GM23338 (cell line): ENCODE results near the gene KRT7.
"Not testable (repeated sequence)": the region's sequence is repeated elsewhere in the genome, so short reads cannot be mapped to it uniquely, and the experiment has no call there.

Experiments
- EZH2phosphoT487 ChIP-seq: fragments of 200-600 bp; sonication (generic); IDR thresholded peaks from one replicate; pipeline ENCODE4 v1.8.1; 2018; ENCODE audit warnings: antibody characterized with exemption; ENCODE audit not compliant: unreplicated experiment
- JUNB ChIP-seq: IDR thresholded peaks from one replicate; pipeline ENCODE4 v1.6.1; 2016; ENCODE audit warnings: antibody characterized with exemption; ENCODE audit not compliant: unreplicated experiment
- POLR2AphosphoS5 ChIP-seq: IDR thresholded peaks from 2 replicates; pipeline ENCODE4 v1.6.1; 2016; ENCODE audit warnings: antibody characterized with exemption, low read depth
- TF ChIP-seq, protein P1 (sequence below), 2 experiments: fragments of 200-600 bp in 1 of 2; sonication (generic) in 1 of 2; conservative IDR thresholded peaks; 2 replicates each; pipeline versions ENCODE4 v1.5.1 to v1.6.1; 2016 to 2017; ENCODE audit warnings: antibody characterized with exemption in 2 of 2, low read depth in 2 of 2, mild to moderate bottlenecking in 2 of 2, moderate library complexity in 1 of 2
- TF ChIP-seq, protein P2 (sequence below): IDR thresholded peaks from one replicate; pipeline ENCODE4 v1.6.1; 2018; ENCODE audit warnings: antibody characterized with exemption; ENCODE audit not compliant: unreplicated experiment

DNA sequence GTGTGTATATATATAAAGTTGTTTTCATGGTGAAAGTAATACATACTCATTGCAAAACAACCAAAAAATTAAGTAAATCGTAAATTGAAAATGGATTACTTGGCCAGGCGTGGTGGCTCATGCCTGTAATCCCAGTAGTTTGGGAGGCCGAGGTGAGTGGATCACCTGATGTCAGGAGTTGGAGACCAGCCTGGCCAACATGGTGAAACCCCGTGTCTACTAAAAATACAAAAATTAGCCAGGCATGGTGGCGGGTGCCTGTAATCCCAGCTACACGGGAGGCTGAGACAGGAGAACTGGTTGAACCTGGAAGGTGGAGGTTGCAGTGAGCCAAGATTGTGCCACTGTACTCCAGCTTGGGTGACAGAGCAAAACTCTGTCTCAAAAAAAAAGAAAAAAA lies 7.2 kb downstream of the KRT7 start:
- TF ChIP-seq, protein P1, sequence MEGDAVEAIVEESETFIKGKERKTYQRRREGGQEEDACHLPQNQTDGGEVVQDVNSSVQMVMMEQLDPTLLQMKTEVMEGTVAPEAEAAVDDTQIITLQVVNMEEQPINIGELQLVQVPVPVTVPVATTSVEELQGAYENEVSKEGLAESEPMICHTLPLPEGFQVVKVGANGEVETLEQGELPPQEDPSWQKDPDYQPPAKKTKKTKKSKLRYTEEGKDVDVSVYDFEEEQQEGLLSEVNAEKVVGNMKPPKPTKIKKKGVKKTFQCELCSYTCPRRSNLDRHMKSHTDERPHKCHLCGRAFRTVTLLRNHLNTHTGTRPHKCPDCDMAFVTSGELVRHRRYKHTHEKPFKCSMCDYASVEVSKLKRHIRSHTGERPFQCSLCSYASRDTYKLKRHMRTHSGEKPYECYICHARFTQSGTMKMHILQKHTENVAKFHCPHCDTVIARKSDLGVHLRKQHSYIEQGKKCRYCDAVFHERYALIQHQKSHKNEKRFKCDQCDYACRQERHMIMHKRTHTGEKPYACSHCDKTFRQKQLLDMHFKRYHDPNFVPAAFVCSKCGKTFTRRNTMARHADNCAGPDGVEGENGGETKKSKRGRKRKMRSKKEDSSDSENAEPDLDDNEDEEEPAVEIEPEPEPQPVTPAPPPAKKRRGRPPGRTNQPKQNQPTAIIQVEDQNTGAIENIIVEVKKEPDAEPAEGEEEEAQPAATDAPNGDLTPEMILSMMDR (conservative IDR thresholded peaks at IDR 0.05; ENCODE audit: low read depth in 2 of 2): not testable (repeated sequence)
- not testable (repeated sequence) for TF ChIP-seq POLR2AphosphoS5, JUNB, EZH2phosphoT487
- TF ChIP-seq, protein P2, sequence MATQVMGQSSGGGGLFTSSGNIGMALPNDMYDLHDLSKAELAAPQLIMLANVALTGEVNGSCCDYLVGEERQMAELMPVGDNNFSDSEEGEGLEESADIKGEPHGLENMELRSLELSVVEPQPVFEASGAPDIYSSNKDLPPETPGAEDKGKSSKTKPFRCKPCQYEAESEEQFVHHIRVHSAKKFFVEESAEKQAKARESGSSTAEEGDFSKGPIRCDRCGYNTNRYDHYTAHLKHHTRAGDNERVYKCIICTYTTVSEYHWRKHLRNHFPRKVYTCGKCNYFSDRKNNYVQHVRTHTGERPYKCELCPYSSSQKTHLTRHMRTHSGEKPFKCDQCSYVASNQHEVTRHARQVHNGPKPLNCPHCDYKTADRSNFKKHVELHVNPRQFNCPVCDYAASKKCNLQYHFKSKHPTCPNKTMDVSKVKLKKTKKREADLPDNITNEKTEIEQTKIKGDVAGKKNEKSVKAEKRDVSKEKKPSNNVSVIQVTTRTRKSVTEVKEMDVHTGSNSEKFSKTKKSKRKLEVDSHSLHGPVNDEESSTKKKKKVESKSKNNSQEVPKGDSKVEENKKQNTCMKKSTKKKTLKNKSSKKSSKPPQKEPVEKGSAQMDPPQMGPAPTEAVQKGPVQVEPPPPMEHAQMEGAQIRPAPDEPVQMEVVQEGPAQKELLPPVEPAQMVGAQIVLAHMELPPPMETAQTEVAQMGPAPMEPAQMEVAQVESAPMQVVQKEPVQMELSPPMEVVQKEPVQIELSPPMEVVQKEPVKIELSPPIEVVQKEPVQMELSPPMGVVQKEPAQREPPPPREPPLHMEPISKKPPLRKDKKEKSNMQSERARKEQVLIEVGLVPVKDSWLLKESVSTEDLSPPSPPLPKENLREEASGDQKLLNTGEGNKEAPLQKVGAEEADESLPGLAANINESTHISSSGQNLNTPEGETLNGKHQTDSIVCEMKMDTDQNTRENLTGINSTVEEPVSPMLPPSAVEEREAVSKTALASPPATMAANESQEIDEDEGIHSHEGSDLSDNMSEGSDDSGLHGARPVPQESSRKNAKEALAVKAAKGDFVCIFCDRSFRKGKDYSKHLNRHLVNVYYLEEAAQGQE: not testable (repeated sequence)
